Endodermal cell (in vitro differentiated cells): ENCODE results near the gene RGS6. TPM values are rescaled to one million over a fixed set of nuclear protein-coding genes. Genes with fewer than 3 reads are reported as not detected.

ENCODE experiments used
- DNase-seq: peaks from one replicate; pipeline ENCODE4 v3.0.0-alpha.2; 2017
- H3K27ac ChIP-seq: 2 replicates; pipeline ENCODE4 v1.5.1; 2013; ENCODE audit warnings: mild to moderate bottlenecking, low read depth, low read length, moderate library complexity
- H3K27me3 ChIP-seq: 2 replicates; pipeline ENCODE4 v1.6.1; 2013; ENCODE audit warnings: mild to moderate bottlenecking, low read length, moderate library complexity; ENCODE audit not compliant: insufficient read depth, control insufficient read depth, poor library complexity, severe bottlenecking
- H3K36me3 ChIP-seq: 2 replicates; pipeline ENCODE4 v1.7.0; 2013; ENCODE audit warnings: mild to moderate bottlenecking, low read length, moderate library complexity; ENCODE audit not compliant: control insufficient read depth, insufficient read depth
- H3K4me1 ChIP-seq: one replicate; pipeline ENCODE4 v1.7.0; 2013; ENCODE audit warnings: low read length; ENCODE audit not compliant: control insufficient read depth, insufficient read depth
- H3K4me3 ChIP-seq: 2 replicates; pipeline ENCODE4 v1.5.1; 2013; ENCODE audit warnings: mild to moderate bottlenecking, low read length, moderate library complexity
- H3K9ac ChIP-seq: 2 replicates; pipeline ENCODE4 v1.6.1; 2013; ENCODE audit warnings: mild to moderate bottlenecking, low read length, moderate library complexity; ENCODE audit not compliant: poor library complexity, severe bottlenecking; ENCODE audit errors: extremely low read depth
- H3K9me3 ChIP-seq: 2 replicates; pipeline ENCODE4 v1.6.1; 2013; ENCODE audit warnings: mild to moderate bottlenecking, low read length, moderate library complexity; ENCODE audit not compliant: control insufficient read depth
- H3K27ac Mint-ChIP-seq: 2 replicates; pipeline ENCODE4 v1.8.0; 2020; ENCODE audit warnings: mixed read lengths
- H3K27me3 Mint-ChIP-seq: 2 replicates; pipeline ENCODE4 v1.8.0; 2021; ENCODE audit warnings: mild to moderate bottlenecking, mixed read lengths; ENCODE audit not compliant: insufficient read depth
- H3K36me3 Mint-ChIP-seq: 2 replicates; pipeline ENCODE4 v1.8.0; 2020; ENCODE audit warnings: low read depth, mixed read lengths
- H3K4me1 Mint-ChIP-seq: 2 replicates; pipeline ENCODE4 v1.8.0; 2020; ENCODE audit warnings: mixed read lengths
- H3K4me3 Mint-ChIP-seq: 2 replicates; pipeline ENCODE4 v1.8.0; 2020; ENCODE audit warnings: mild to moderate bottlenecking, moderate library complexity, mixed read lengths
- H3K9me3 Mint-ChIP-seq: 2 replicates; pipeline ENCODE4 v1.8.0; 2020; ENCODE audit warnings: mild to moderate bottlenecking, mixed read lengths
- CTCF ChIP-seq: fragments of 200-600 bp; sonication (generic); conservative IDR thresholded peaks from 2 replicates; pipeline ENCODE4 v1.5.0; 2021; ENCODE audit warnings: antibody characterized with exemption, mild to moderate bottlenecking
- WGBS, 2 experiments: methylation state at CpG; one replicate each; pipeline versions ENCODE4 v1.1.5 to v1.1.7; 2013; ENCODE audit warnings: missing lambda C conversion rate in 2 of 2, mixed read lengths in 1 of 2; ENCODE audit not compliant: insufficient coverage in 1 of 2, insufficient read length in 1 of 2; 5-methylcytosine and 5-hydroxymethylcytosine counted together
- total RNA-seq, 2 donors: library from RNA; stranded (reverse); fragmentation: NEBNext Ultra II Directional in 1 of 2; extraction: Animal tissue kit (Norgen Biotek cat#: 25700) in 1 of 2; gene quantifications; 2 replicates in 1 of 2; 3 replicates in 1 of 2; pipeline ENCODE4 v1.2.1, GENCODE V29; 2021

Gene RGS6
- total RNA-seq, 2 donors from 2014 or later, result 10.1 to 16.3 TPM

GRCh38 chr14:72314808-72315435, 382.7 kb downstream of the RGS6 start:
- Mint-ChIP-seq H3K4me3 (no peak overlapping the region), H3K27me3 (peaks cover 2% of the 10 kb centered on the region), H3K4me1 (peaks cover 10% of the 10 kb centered on the region), H3K27ac (no peak overlapping the region), H3K36me3 (no peaks in the 10 kb centered on the region), H3K9me3 (peaks cover 10% of the 10 kb centered on the region)
- Histone ChIP-seq H3K9ac (no peak overlapping the region), H3K4me3 (no peak overlapping the region), H3K27me3 (no peaks in the 10 kb centered on the region), H3K36me3 (no peaks in the 10 kb centered on the region), H3K4me1 (no peaks in the 10 kb centered on the region), H3K27ac (no peak overlapping the region), H3K9me3 (peaks cover 7% of the 10 kb centered on the region)
- 89 to 93% methylated on average over 6 to 9 of the region's 9 CpGs for WGBS, 2 experiments
- DNase-seq, result no peak
- TF ChIP-seq CTCF, result no peak

GRCh38 chr14:72315714-72316113, 383.5 kb downstream of the RGS6 start:
- no peak for TF ChIP-seq CTCF
- WGBS, 2 experiments, result 92 to 100% methylated on average over 1 of the region's 1 CpG
- Mint-ChIP-seq H3K27me3 (peaks cover 2% of the 10 kb centered on the region), H3K9me3 (peaks cover 10% of the 10 kb centered on the region), H3K27ac (no peak overlapping the region), H3K4me1 (peaks cover 10% of the 10 kb centered on the region), H3K36me3 (no peaks in the 10 kb centered on the region), H3K4me3 (no peak overlapping the region)
- H3K9ac ChIP-seq, result no peak overlapping the region
- no peak overlapping the region for H3K4me3 ChIP-seq
- no peak overlapping the region for H3K27ac ChIP-seq
- H3K4me1 ChIP-seq, result no peaks in the 10 kb centered on the region
- no peaks in the 10 kb centered on the region for H3K36me3 ChIP-seq
- H3K9me3 ChIP-seq, result peaks cover 7% of the 10 kb centered on the region
- no peaks in the 10 kb centered on the region for H3K27me3 ChIP-seq
- no peak for DNase-seq

GRCh38 chr14:72318648-72319047, 386.4 kb downstream of the RGS6 start:
- no peak overlapping the region for H3K27ac ChIP-seq
- no peak overlapping the region for H3K4me3 ChIP-seq
- peaks cover 10% of the 10 kb centered on the region for H3K4me1 Mint-ChIP-seq
- DNase-seq, result no peak
- no peaks in the 10 kb centered on the region for H3K36me3 Mint-ChIP-seq
- no peaks in the 10 kb centered on the region for H3K4me1 ChIP-seq
- no peak for TF ChIP-seq CTCF
- H3K27ac Mint-ChIP-seq, result no peak overlapping the region
- peaks cover 10% of the 10 kb centered on the region for H3K9me3 Mint-ChIP-seq
- no peaks in the 10 kb centered on the region for H3K27me3 ChIP-seq
- H3K9ac ChIP-seq, result no peak overlapping the region
- H3K36me3 ChIP-seq, result no peaks in the 10 kb centered on the region
- H3K9me3 ChIP-seq, result peaks cover 7% of the 10 kb centered on the region
- H3K4me3 Mint-ChIP-seq, result no peak overlapping the region
- WGBS, 2 experiments, result 88% methylated on average over 4 of the region's 4 CpGs
- H3K27me3 Mint-ChIP-seq, result no peaks in the 10 kb centered on the region
